Endometrial microvascular endothelial cells (primary cell): ENCODE measurements around the gene ST6GALNAC3. TPM values are rescaled to one million over a fixed set of nuclear protein-coding genes. Genes with fewer than 3 reads are reported as not detected.
"Not testable (repeated sequence)": the region's sequence is repeated elsewhere in the genome, so short reads cannot be mapped to it uniquely, and the experiment has no call there.

Source experiments
- in situ Hi-C: cut with HindIII; loops from 2 replicates; pipeline ENCODE4 v1.10.0; 2017; ENCODE audit warnings: low sequenced_read_pairs, low pct_unique_long_range_greater_than_20kb; ENCODE audit errors: inconsistent ontology term
- total RNA-seq: library from RNA; depleted of rRNA; stranded (reverse); fragments of >200 nt; gene quantifications from one replicate; pipeline ENCODE4 v1.2.3, GENCODE V29; 2015; ENCODE audit errors: inconsistent ontology term

The ST6GALNAC3 gene
- total RNA-seq, 1 donor from 2014 or later: 29.7 TPM

DNA sequence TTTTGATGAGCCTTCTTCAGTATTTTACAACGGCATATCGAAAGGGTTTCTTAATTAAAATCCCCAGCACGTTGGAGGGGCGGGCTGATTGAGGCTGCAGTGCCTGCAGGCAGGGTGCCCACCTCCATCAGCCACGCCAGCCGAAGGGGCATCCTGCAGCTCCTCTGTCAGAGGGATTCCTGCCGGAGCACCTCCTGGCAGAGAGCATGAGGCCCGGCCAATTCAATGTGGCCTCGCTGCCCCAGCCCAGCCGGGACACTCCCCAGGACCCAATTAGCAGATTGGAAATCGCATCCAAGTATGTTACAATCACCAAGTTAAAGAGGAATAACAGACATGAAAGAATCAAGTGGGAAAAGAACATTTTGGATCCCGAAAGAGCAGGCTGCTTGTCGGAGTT, 216.6 kb downstream of the ST6GALNAC3 start:
- in situ Hi-C loops: no loop called here

DNA sequence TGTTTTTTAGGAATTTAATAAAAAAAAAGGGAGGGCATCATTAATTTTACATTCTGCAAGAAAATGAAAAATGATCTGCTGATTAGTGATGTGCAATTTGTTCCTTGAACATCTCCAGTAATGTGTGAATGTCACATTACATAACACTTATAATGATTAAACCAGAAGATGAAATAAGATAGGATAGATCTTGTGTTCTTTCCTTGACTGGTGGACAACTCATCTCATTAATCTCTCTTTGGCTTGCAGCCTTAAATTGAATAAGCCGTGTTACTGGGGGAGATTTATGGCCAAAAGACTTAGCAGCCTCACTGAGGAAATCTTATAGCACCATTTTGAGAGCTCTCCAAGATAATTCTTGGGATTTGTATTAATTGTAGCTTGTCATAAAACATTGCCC, 217.2 kb downstream of the ST6GALNAC3 start:
- in situ Hi-C loops: no loop called here

DNA sequence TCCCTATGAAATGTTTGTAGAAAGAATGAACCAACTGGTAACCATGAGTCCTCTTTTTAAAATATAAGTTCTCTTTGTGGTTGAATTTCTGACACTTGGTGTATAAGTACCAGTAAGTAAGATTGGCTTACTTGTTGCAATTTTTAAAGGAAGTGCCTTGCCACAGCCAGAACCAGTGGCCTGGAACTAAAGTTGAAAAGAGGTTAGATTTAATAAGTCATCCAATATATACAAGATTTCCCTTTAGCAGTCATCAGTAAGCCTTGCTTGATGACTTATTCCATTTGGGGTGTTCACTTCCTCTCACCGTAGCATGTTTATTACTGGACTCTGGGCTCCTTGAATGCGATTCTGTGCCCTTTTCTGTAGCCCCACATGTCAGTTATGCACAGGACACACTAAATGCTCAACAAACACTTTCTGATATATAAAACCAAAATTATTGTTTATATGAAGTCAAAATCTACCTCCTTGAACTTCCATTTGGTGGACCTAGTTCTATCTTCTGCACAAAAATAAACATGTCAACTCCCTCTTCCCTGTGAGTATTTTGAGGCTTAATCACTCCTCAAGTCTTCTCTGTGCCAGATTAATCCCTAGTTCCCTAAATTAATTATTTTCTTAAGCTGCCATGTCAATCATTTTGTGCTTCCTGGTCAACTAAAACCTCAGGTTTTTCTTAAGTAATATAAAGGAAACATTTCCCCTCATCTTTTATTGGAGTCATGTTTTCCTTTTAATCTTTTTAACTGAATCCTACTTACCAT, 218.1 kb downstream of the ST6GALNAC3 start:
- in situ Hi-C loops: no loop called here

DNA sequence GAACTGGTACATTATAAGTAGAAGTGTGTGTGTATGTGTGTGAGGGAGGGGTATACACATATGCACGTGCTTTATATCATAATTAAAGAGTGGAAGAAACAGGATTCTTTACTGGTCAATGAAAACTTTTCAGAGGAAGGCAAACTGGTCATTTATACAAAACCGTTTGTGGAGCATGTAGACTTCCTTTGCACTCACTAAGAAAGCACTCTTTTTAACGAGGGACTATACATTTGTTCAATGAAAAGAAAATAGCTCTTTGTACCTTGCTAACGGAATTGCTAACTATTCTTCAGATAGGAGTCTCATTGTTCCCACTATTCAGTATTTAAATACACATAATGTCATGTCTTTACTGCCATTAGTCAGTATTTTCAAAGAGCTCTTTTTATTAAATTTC, 219.3 kb downstream of the ST6GALNAC3 start:
- in situ Hi-C loops: no loop called here

DNA sequence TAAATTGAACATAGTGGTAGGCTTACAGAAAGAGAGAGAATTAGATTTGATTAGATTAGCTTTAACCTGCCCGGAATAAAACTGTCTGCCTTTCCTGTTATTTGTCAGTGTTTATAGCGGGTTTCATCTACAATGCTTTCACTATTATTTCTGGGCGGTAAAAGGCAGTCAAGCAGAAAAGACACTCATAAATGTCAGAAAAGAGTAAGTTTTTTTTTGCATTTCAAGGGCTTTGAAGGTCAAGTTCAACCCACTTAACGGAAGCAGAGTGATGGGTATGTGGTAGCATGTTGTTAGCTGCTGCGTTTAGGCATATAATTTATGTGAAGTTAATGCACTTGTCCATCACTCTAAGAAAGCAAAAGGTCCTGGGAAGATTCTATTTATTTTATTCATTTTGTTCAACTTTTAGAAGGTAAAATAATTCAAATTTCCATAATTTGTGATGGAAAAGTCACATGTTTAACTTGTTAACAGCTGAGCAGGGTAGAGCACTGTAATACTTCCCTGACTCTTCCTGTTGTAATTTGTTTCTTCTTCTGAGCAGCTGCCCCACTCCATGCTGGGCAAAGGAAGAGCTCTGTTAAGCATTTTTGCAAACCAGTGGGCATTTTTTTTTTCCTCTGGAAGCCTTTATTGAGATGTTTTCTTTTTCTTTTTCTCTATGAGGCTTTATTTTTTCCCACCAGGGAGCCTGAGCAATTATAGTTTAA, 220.1 kb downstream of the ST6GALNAC3 start:
- in situ Hi-C loops: no loop called here

DNA sequence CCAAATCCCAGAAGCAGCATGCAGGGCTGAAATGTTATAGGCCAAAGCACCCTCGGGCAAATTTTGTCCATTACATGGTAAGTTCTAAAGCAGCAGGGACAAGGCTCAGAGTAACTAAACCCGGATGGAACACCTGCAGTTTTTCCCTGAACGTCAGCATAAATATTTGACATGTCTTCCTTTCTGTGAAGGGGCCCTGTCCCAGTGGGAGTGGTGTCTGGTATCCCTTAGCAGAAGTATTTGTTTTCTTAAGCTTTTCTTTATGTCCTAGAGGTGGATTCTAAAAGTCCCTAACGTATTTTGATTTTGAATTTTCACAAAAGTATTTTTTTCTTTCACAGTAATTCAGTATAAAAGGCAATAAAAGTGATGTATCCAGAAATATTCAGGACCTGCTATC, 223.9 kb downstream of the ST6GALNAC3 start:
- in situ Hi-C loops: no loop called here

DNA sequence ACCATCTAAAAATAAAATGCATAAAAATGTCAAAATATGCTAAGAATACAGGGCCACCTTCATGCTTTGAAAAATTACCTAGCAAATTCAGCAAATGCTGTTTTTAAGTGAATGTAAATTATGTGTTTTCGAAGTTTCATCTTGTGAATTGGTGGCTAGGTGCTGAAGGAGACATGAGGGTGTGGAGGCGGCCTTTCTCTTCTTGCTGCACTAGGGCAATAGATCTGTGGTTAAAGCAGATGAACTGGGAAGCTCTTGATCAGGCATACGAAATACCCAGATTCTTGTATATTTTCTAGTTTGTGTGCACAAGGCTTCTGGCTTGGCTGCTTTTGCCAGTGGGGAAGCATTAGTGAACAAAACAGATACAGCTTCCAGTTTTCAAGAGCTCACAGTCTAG, 224.5 kb downstream of the ST6GALNAC3 start:
- in situ Hi-C loops: no loop called here

- in situ Hi-C loops: no loop called here
These were observed 226.0 kb downstream of the ST6GALNAC3 start for GRCh38 chr1:76300556-76300955.

GRCh38 chr1:76302711-76303339, 228.3 kb downstream of the ST6GALNAC3 start:
- in situ Hi-C loops: no loop called here

DNA sequence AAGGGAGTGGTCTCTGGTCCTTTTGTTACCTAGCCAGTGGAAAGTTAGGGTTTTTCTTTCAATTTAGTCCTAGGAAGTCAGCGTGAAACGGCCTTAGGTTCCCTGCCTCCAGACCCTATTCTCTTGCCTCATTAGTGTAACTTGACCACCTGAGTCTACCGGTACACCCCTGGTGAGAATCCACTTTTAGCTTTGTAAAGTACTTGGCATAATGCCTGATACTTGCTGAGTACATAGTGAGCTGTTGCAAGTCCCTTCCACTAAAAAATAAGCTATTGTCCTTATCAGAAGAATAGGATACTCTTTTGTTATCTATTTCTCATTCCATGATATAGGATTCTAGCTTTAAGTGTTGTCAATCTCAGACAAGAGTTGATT, 228.8 kb downstream of the ST6GALNAC3 start:
- in situ Hi-C loops: no loop called here

GRCh38 chr1:76313304-76313703, 238.8 kb downstream of the ST6GALNAC3 start:
- in situ Hi-C loops: no loop called here

GRCh38 chr1:76314730-76315129, 240.2 kb downstream of the ST6GALNAC3 start:
- in situ Hi-C loops: no loop called here

DNA sequence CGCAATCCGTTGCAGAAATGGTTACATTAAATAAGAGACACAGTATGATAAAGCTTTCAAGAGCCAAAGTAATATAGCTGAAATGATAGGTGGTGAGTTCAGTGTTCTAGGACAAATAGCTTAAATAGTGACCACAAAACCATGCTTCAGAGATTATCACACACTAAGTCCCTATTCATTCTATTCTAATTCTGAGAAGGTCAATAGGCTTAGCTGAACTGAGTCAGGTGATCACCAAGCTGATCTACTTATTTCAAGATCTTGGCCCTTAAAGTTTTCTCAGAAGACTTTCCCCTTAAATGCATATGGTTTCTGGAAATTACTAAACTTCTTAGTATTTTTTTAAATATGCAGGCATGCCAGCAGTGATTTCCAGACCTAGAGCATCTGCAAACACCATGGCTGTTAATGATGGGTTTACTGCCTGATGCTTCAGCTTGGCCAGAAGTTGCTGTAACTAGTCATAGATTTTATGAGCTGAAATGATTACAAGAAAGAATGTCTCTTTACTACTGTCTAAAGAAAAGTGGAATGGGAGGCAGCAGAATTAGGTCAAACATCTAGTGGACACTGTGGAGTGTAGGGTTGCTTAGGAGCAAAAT, 242.9 kb downstream of the ST6GALNAC3 start:
- in situ Hi-C loops: no loop called here

GRCh38 chr1:76330991-76331603, 256.6 kb downstream of the ST6GALNAC3 start:
- in situ Hi-C loops: no loop called here

GRCh38 chr1:76335882-76336281, 261.3 kb downstream of the ST6GALNAC3 start:
- in situ Hi-C loops: no loop called here

DNA sequence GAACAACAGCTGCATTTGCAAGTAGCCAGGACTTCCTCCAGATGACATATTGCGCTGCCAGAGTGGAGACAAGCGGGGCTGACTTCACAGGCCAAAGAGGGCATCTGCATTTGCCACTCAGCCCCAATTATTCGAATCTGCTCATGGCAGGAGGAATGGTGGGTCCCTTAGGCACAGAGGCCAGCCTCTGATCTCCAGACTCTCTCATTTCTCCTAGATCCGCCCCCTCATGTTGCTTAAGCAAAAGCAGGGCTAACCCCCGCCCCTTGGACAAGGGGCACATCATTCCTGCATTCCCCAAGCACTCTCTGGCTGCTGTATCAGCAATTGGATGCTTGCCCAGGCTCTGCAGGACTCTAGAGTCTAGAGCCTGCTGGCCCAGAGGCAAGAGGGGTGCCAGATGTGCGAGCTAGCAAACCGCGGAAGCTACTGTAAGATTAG, 262.4 kb downstream of the ST6GALNAC3 start:
- in situ Hi-C loops: no loop called here

GRCh38 chr1:76337542-76338219, 263.1 kb downstream of the ST6GALNAC3 start:
- in situ Hi-C loops: no loop called here

DNA sequence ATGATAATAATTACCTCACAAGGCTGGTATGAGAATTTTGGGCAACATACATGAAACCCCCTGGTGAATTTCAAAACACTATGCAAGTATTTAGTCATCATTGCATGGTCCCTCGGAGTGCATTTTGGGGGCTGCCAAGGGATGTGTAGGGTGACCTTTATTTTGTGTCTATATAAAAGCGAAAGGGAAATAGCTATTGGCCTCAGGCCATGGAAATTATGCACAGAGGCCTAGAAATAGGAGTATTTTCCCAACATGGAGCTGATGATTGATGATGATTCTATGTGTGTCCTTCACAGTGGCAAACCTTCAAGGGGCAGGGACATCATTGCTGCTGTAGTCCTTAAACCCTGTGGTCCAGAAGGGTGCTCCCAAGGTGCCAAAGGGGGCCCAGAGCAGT, 265.5 kb downstream of the ST6GALNAC3 start:
- in situ Hi-C loops: no loop called here

DNA sequence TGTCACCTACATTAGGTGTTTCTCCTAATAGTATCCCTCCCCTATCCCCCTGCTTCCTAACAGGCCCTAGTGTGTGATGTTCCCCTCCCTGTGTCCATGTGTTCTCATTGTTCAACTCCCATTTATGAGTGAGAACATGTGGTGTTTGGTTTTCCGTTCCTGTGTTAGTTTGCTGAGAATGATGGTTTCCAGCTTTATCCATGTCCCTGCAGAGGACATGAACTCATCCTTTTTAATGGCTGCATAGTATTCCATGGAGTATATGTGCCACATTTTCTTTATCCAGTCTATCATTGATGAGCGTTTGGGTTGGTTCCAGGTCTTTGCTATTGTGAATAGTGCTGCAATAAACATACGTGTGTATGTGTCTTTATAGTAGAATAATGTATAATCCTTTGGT, 267.3 kb downstream of the ST6GALNAC3 start:
- in situ Hi-C loops: not testable (repeated sequence)
